H1 (cell line): ENCODE measurements around the gene HSPBAP1. TPM values are rescaled to one million over a fixed set of nuclear protein-coding genes. Genes with fewer than 3 reads are reported as not detected.

Experiments
- CTCF ChIA-PET: fragments of 300-600 bp; sonication (Branson Sonifier 250); formaldehyde crosslinking; loops from one replicate; lab custom pipeline; 2021; ENCODE audit not compliant: partially characterized antibody; lab: Charles Lee
- POLR2A ChIA-PET: fragments of 300-600 bp; sonication (Branson Sonifier 250); formaldehyde crosslinking; loops from one replicate; lab custom pipeline; 2021; ENCODE audit warnings: inconsistent platforms; ENCODE audit not compliant: partially characterized antibody; lab: Charles Lee
- DNase-seq, 2 experiments: peaks; one replicate each; pipeline versions ENCODE4 v3.0.0 to v3.0.0-alpha.2; 2010 to 2022; ENCODE audit warnings: low spot score in 2 of 2, low read depth in 1 of 2, mixed read lengths in 1 of 2
- FAIRE-seq: peaks from 2 replicates; lab custom pipeline; 2011; peaks lifted over from hg19 to GRCh38; lab: Jason Lieb, UNC
- H2AFZ ChIP-seq: 2 replicates; pipeline ENCODE4 v1.8.1; 2012; ENCODE audit warnings: low read length, inconsistent platforms
- H2AK5ac ChIP-seq: 2 replicates; pipeline ENCODE4 v1.6.1; 2013; ENCODE audit warnings: low read depth, low read length
- H2BK120ac ChIP-seq: replicated peaks from 2 replicates; pipeline ENCODE3; 2013; ENCODE audit warnings: low read depth, low read length, inconsistent platforms
- H2BK12ac ChIP-seq: 2 replicates; pipeline ENCODE4 v1.6.1; 2013; ENCODE audit warnings: low read depth, low read length
- H2BK15ac ChIP-seq: 2 replicates; pipeline ENCODE4 v1.6.1; 2013; ENCODE audit warnings: low read length
- H2BK20ac ChIP-seq: 2 replicates; pipeline ENCODE4 v1.6.1; 2013; ENCODE audit warnings: low read length
- H2BK5ac ChIP-seq: 2 replicates; pipeline ENCODE4 v1.6.1; 2013; ENCODE audit warnings: low read depth, low read length
- H3K14ac ChIP-seq: 2 replicates; pipeline ENCODE4 v1.6.1; 2013; ENCODE audit warnings: inconsistent platforms; ENCODE audit not compliant: insufficient read length
- H3K18ac ChIP-seq: 2 replicates; pipeline ENCODE4 v1.6.1; 2013; ENCODE audit warnings: low read length; ENCODE audit errors: extremely low read depth
- H3K23ac ChIP-seq: 2 replicates; pipeline ENCODE4 v1.6.1; 2013; ENCODE audit warnings: inconsistent platforms; ENCODE audit not compliant: insufficient read length
- H3K23me2 ChIP-seq: 2 replicates; pipeline ENCODE4 v1.6.1; 2013; ENCODE audit warnings: low read depth, low read length
- H3K27ac ChIP-seq: 2 replicates; pipeline ENCODE4 v1.6.1; 2011; ENCODE audit warnings: low read depth, low read length, inconsistent platforms
- H3K27me3 ChIP-seq, 4 experiments: replicated peaks in 1 of 4; 1 replicate in 1 of 4; 2 replicates in 3 of 4; pipeline versions ENCODE4 v1.6.1 to v1.8.1; 2011 to 2013; ENCODE audit warnings: low read length in 3 of 4, mild to moderate bottlenecking in 3 of 4, inconsistent platforms in 2 of 4, mixed read lengths in 2 of 4, moderate library complexity in 1 of 4; ENCODE audit not compliant: control insufficient read depth in 3 of 4, insufficient read depth in 3 of 4; ENCODE audit errors: extremely low read depth in 1 of 4
- H3K36me3 ChIP-seq, 4 experiments: 2 replicates each; pipeline versions ENCODE4 v1.6.1 to v1.8.1; 2011 to 2013; ENCODE audit warnings: mild to moderate bottlenecking in 4 of 4, low read length in 3 of 4, moderate library complexity in 2 of 4, control low read depth in 1 of 4, inconsistent platforms in 1 of 4; ENCODE audit not compliant: insufficient read depth in 4 of 4, control insufficient read depth in 2 of 4
- H3K4ac ChIP-seq: replicated peaks from 2 replicates; pipeline ENCODE3; 2013; ENCODE audit warnings: low read length, low read depth, mixed read lengths, inconsistent platforms; ENCODE audit not compliant: insufficient read length
- H3K4me1 ChIP-seq, 4 experiments: replicated peaks in 1 of 4; 1 replicate in 1 of 4; 2 replicates in 3 of 4; pipeline versions ENCODE4 v1.6.1 to v1.8.1; 2011 to 2013; ENCODE audit warnings: low read length in 3 of 4, inconsistent platforms in 2 of 4, mixed read lengths in 1 of 4; ENCODE audit not compliant: insufficient read depth in 4 of 4, control insufficient read depth in 3 of 4
- H3K4me2 ChIP-seq, 2 experiments: 2 replicates each; pipeline versions ENCODE4 v1.6.1 to v1.8.1; 2011 to 2013; ENCODE audit warnings: low read depth in 2 of 2, low read length in 2 of 2, control low read depth in 1 of 2, inconsistent platforms in 1 of 2, mild to moderate bottlenecking in 1 of 2; ENCODE audit not compliant: insufficient read depth in 1 of 2
- H3K4me3 ChIP-seq, 4 experiments: fragments of 200-600, 300-600 bp in 1 of 4; sonication (generic), shearing (Covaris generic), sonication (Bioruptor Twin) in 1 of 4; 2 replicates each; pipeline versions ENCODE4 v1.5.1 to v1.8.1; 2011 to 2016; ENCODE audit warnings: low read length in 4 of 4, low read depth in 3 of 4, control low read depth in 2 of 4, inconsistent platforms in 2 of 4, mild to moderate bottlenecking in 2 of 4, mixed read lengths in 1 of 4, moderate library complexity in 1 of 4; ENCODE audit not compliant: insufficient read depth in 2 of 4; ENCODE audit errors: extremely low read depth in 1 of 4
- H3K56ac ChIP-seq: replicated peaks from 2 replicates; pipeline ENCODE3; 2013; ENCODE audit warnings: low read depth, mild to moderate bottlenecking, mixed read lengths, low read length, inconsistent platforms; ENCODE audit not compliant: insufficient read length
- H3K79me1 ChIP-seq: 2 replicates; pipeline ENCODE4 v1.6.1; 2013; ENCODE audit warnings: low read depth, low read length, control low read depth
- H3K79me2 ChIP-seq, 2 experiments: 2 replicates each; pipeline versions ENCODE4 v1.6.1 to v1.8.1; 2012 to 2013; ENCODE audit warnings: low read length in 2 of 2, mild to moderate bottlenecking in 2 of 2, inconsistent platforms in 1 of 2; ENCODE audit not compliant: insufficient read depth in 2 of 2, control insufficient read depth in 1 of 2
- H3K9ac ChIP-seq, 4 experiments: replicated peaks in 1 of 4; 1 replicate in 1 of 4; 2 replicates in 3 of 4; pipeline versions ENCODE4 v1.6.1 to v1.8.1; 2011 to 2013; ENCODE audit warnings: low read depth in 3 of 4, low read length in 3 of 4, control low read depth in 2 of 4, mild to moderate bottlenecking in 2 of 4, moderate library complexity in 2 of 4, inconsistent platforms in 1 of 4; ENCODE audit errors: extremely low read depth in 1 of 4
- H3K9me3 ChIP-seq, 2 experiments: 2 replicates each; pipeline versions ENCODE4 v1.6.1 to v1.8.1; 2012 to 2013; ENCODE audit warnings: mild to moderate bottlenecking in 2 of 2, moderate library complexity in 2 of 2, control low read depth in 1 of 2, inconsistent platforms in 1 of 2, low read depth in 1 of 2, low read length in 1 of 2, mixed read lengths in 1 of 2; ENCODE audit not compliant: insufficient read depth in 2 of 2
- H4K20me1 ChIP-seq, 2 experiments: replicated peaks in 1 of 2; 2 replicates each; pipeline versions ENCODE3 to v1.8.1; 2011 to 2013; ENCODE audit warnings: inconsistent platforms in 2 of 2, low read length in 2 of 2, mild to moderate bottlenecking in 1 of 2; ENCODE audit not compliant: insufficient read depth in 2 of 2, control insufficient read depth in 1 of 2
- H4K5ac ChIP-seq: 2 replicates; pipeline ENCODE4 v1.6.1; 2013; ENCODE audit warnings: low read length, low read depth, mixed read lengths, inconsistent platforms; ENCODE audit not compliant: insufficient read length
- H4K8ac ChIP-seq: 2 replicates; pipeline ENCODE4 v1.8.0; 2013; ENCODE audit warnings: mild to moderate bottlenecking, moderate library complexity, low read length, inconsistent platforms; ENCODE audit not compliant: insufficient read depth; ENCODE audit errors: extremely low read depth
- H4K91ac ChIP-seq: replicated peaks from 2 replicates; pipeline ENCODE3; 2013; ENCODE audit warnings: low read length, mixed read lengths, inconsistent platforms; ENCODE audit not compliant: insufficient read length
- ASH2L ChIP-seq: fragments of 200-600, 300-600 bp; sonication (generic); IDR thresholded peaks from one replicate; pipeline ENCODE4 v1.7.1; 2017; ENCODE audit warnings: low read length
- CBX5 ChIP-seq: fragments of 300-800, 300-1000 bp; sonication (generic); IDR thresholded peaks from 2 replicates; pipeline ENCODE4 v1.7.1; 2016; ENCODE audit warnings: antibody characterized with exemption, low read length, low read depth
- WGBS, 2 experiments: shearing (Covaris generic) in 1 of 2; methylation state at CpG; one replicate each; pipeline versions ENCODE4 v1.1.6 to v1.1.7; 2013 to 2015; ENCODE audit warnings: low lambda C conversion rate in 2 of 2, mixed read lengths in 2 of 2, inconsistent platforms in 1 of 2, low coverage in 1 of 2, missing lambda C conversion rate in 1 of 2; ENCODE audit not compliant: insufficient replicate concordance in 2 of 2, insufficient coverage in 1 of 2, insufficient read length in 1 of 2; ENCODE audit errors: extremely low coverage in 1 of 2, missing lambda C conversion rate in 1 of 2; 5-methylcytosine and 5-hydroxymethylcytosine counted together
- polyA plus RNA-seq, 7 experiments: library from polyadenylated mRNA; depleted of rRNA in 3 of 7; stranded (reverse) in 5 of 7; unstranded in 2 of 7; fragments of >200 nt in 5 of 7; fragments of 200-250 nt in 2 of 7; gene quantifications; 1 replicate in 5 of 7; 2 replicates in 1 of 7; 4 replicates in 1 of 7; pipeline versions ENCODE4 v1.2.1 to v1.2.3, GENCODE V29; 2011 to 2013; ENCODE audit warnings: missing spikeins in 2 of 7, mixed read lengths in 2 of 7
- total RNA-seq: library from RNA; stranded (reverse); fragmentation: NEBNext Ultra II Directional; extraction: Animal tissue kit (Norgen Biotek cat#: 25700); gene quantifications from 2 replicates; pipeline ENCODE4 v1.2.1, GENCODE V29; 2021

Gene HSPBAP1
- total and polyA plus RNA-seq, 2 of the 8 experiments (the other 6 are each of a cell fraction or from before 2014, with no cell fraction given): 7.5 to 8.3 TPM

GRCh38 chr3:122800031-122800430, 6.4 kb upstream of the HSPBAP1 start:
- H2BK5ac ChIP-seq: no peak overlapping the region
- no peak overlapping the region for H2AFZ ChIP-seq
- H4K8ac ChIP-seq: no peak overlapping the region
- H3K18ac ChIP-seq: no peak overlapping the region
- DNase-seq: no peak
- no peak overlapping the region for H2BK120ac ChIP-seq
- 0 out of 4 replicates have a peak, but pooled peaks cover 0 to 4% of the 10 kb centered on the region in 2 experiments for H3K79me2 ChIP-seq
- no peak overlapping the region for H3K9ac ChIP-seq
- H2BK15ac ChIP-seq: no peak overlapping the region
- H3K79me1 ChIP-seq: no peaks in the 10 kb centered on the region
- TF ChIP-seq CBX5 (no peak), ASH2L (no peak)
- no peak overlapping the region for H2AK5ac ChIP-seq
- no peaks in the 10 kb centered on the region for H4K20me1 ChIP-seq
- no peak overlapping the region for H4K91ac ChIP-seq
- no peak for FAIRE-seq
- POLR2A ChIA-PET: interaction anchor here (1.8 kb wide), 1 partner anchor 11 kb away, joined by 6 read pairs; no protein-coding TSS in a partner anchor
- no peaks in the 10 kb centered on the region for H3K9me3 ChIP-seq
- peaks cover 0 to 7% (median 3%) of the 10 kb centered on the region in 4 experiments; a peak in 3 of 7 replicates for H3K27me3 ChIP-seq
- no peak overlapping the region for H2BK20ac ChIP-seq
- peaks cover 0 to 5% (median 0%) of the 10 kb centered on the region in 4 experiments; a peak in 1 of 7 replicates for H3K4me1 ChIP-seq
- no peaks in the 10 kb centered on the region for H3K36me3 ChIP-seq
- H3K27ac ChIP-seq: no peak overlapping the region
- no peak overlapping the region for H3K14ac ChIP-seq
- H3K4ac ChIP-seq: no peak overlapping the region
- WGBS, 2 experiments: 86% methylated on average over 1 of the region's 1 CpG; no CpG with 5 or more reads in 1 of the 2 experiments
- no peak overlapping the region for H4K5ac ChIP-seq
- no peaks in the 10 kb centered on the region; the same call in 1 of the 2 replicates for H3K23me2 ChIP-seq
- no peak overlapping the region for H3K4me2 ChIP-seq
- no peak overlapping the region for H3K56ac ChIP-seq
- no peak overlapping the region for H3K23ac ChIP-seq
- CTCF ChIA-PET: interaction anchor here (0.6 to 1.3 kb wide), 2 partner anchors 45 to 170 kb away, joined by 3 to 4 read pairs; no protein-coding TSS in a partner anchor
- H2BK12ac ChIP-seq: no peak overlapping the region
- no peak overlapping the region for H3K4me3 ChIP-seq
